Large intestine (tissue), 3 donors: ENCODE measurements around the gene SAMD4A. TPM values are rescaled to one million over a fixed set of nuclear protein-coding genes. Genes with fewer than 3 reads are reported as not detected.

Experiments
- DNase-seq, 2 donors: peaks; one replicate each; pipeline versions ENCODE4 v3.0.0 to v3.0.0-alpha.2; 2013
- H3K27ac ChIP-seq: one replicate; pipeline ENCODE4 v1.5.1; 2013; ENCODE audit warnings: low read length
- H3K27me3 ChIP-seq: 2 replicates; pipeline ENCODE4 v1.6.1; 2013; ENCODE audit warnings: low read length; ENCODE audit not compliant: control insufficient read depth, insufficient read depth
- H3K36me3 ChIP-seq: 2 replicates; pipeline ENCODE4 v1.6.1; 2013; ENCODE audit warnings: low read length; ENCODE audit not compliant: control insufficient read depth, insufficient read depth
- H3K4me1 ChIP-seq: one replicate; pipeline ENCODE4 v1.6.1; 2013; ENCODE audit warnings: low read length; ENCODE audit not compliant: control insufficient read depth, insufficient read depth
- H3K4me3 ChIP-seq: one replicate; pipeline ENCODE4 v1.5.1; 2013; ENCODE audit warnings: low read length
- H3K9me3 ChIP-seq: one replicate; pipeline ENCODE4 v1.6.1; 2013; ENCODE audit warnings: mild to moderate bottlenecking, low read depth, low read length, moderate library complexity; ENCODE audit not compliant: control insufficient read depth
- whole genome bisulfite sequencing: methylation state at CpG from one replicate; pipeline ENCODE4 v1.1.5; 2013; ENCODE audit warnings: low lambda C conversion rate; ENCODE audit not compliant: insufficient coverage; 5-methylcytosine and 5-hydroxymethylcytosine counted together
- polyA plus RNA-seq: library from polyadenylated mRNA; unstranded; fragments of 120-200 nt; gene quantifications from one replicate; pipeline ENCODE4 v1.2.1, GENCODE V29; 2013

Gene SAMD4A
- polyA plus RNA-seq, 1 donor, result 17.7 TPM

GRCh38 chr14:54642801-54643695 lies 76.1 kb downstream of the SAMD4A start:
- no peaks in the 10 kb centered on the region for H3K9me3 ChIP-seq
- H3K4me3 ChIP-seq, result no peak overlapping the region
- H3K27ac ChIP-seq, result no peak overlapping the region
- H3K4me1 ChIP-seq, result no peaks in the 10 kb centered on the region
- 80% methylated on average over 1 of the region's 9 CpGs for WGBS
- H3K36me3 ChIP-seq, result no peaks in the 10 kb centered on the region
- no peak for DNase-seq
- no peaks in the 10 kb centered on the region for H3K27me3 ChIP-seq

DNA sequence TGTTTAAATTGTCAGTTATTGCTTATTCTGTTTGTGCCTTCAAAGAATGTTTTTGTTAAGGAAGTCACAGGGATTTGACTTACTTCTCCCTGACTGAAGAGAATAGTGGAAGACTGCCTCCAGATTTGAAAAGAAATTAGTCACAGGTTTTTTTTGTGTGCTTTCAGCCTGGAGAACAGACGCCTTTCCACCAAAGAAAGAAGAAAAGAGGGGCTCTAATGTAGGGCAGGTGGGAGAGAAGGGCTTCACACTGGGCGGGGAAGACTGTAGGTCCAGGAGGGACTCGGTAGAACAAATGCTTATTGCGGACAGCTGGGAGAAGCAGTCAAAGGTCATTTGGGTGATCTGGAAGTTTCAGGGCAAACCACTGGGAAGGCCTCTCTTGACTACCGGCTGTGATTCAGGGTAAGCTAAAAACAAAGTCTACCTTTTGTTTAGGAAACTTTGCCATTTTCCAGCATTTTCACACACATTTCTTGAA lies 76.8 kb downstream of the SAMD4A start:
- Histone ChIP-seq H3K36me3 (no peaks in the 10 kb centered on the region), H3K4me1 (no peaks in the 10 kb centered on the region), H3K4me3 (no peak overlapping the region), H3K9me3 (no peaks in the 10 kb centered on the region), H3K27me3 (no peaks in the 10 kb centered on the region), H3K27ac (no peak overlapping the region)
- no CpG with 5 or more reads among the region's 5 CpGs for WGBS
- DNase-seq, result no peak

DNA sequence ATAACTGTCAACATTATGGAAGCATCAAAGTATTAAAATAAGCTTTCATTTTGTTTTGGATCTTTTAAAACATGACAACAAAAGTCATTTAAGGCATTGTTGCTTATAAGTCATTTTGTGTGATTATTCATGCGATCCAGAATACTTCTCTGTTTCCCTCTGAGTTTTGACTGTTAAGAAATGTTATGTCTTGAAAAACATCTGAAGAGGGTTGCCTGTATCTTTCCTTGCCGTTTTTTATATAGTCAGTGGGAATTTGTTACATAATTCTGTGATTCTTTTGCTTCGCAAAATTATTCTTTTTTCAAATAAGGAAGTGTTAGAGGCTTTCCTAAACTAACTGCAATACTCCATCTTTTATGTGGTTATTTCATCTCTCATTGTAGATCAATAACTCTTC lies 78.7 kb downstream of the SAMD4A start:
- WGBS, result 80% methylated on average over 2 of the region's 3 CpGs
- Histone ChIP-seq H3K36me3 (no peaks in the 10 kb centered on the region), H3K27me3 (no peaks in the 10 kb centered on the region), H3K9me3 (no peaks in the 10 kb centered on the region), H3K4me1 (no peaks in the 10 kb centered on the region), H3K4me3 (no peak overlapping the region), H3K27ac (no peak overlapping the region)
- DNase-seq, result no peak

- no peaks in the 10 kb centered on the region for H3K36me3 ChIP-seq
- H3K27ac ChIP-seq, result no peak overlapping the region
- WGBS, result 94% methylated on average over 2 of the region's 2 CpGs
- H3K27me3 ChIP-seq, result no peaks in the 10 kb centered on the region
- H3K4me3 ChIP-seq, result no peak overlapping the region
- H3K4me1 ChIP-seq, result no peaks in the 10 kb centered on the region
- DNase-seq, result no peak
- H3K9me3 ChIP-seq, result no peaks in the 10 kb centered on the region
Measured at GRCh38 chr14:54646626-54647025, 79.7 kb downstream of the SAMD4A start.

- H3K9me3 ChIP-seq, result no peaks in the 10 kb centered on the region
- no peak for DNase-seq
- 90% methylated on average over 3 of the region's 3 CpGs for WGBS
- H3K27ac ChIP-seq, result no peak overlapping the region
- H3K4me3 ChIP-seq, result no peak overlapping the region
- no peaks in the 10 kb centered on the region for H3K27me3 ChIP-seq
- H3K36me3 ChIP-seq, result no peaks in the 10 kb centered on the region
- peaks cover 4% of the 10 kb centered on the region for H3K4me1 ChIP-seq
Measured at GRCh38 chr14:54647378-54647777, 80.5 kb downstream of the SAMD4A start.

GRCh38 chr14:54649056-54649455 lies 82.1 kb downstream of the SAMD4A start:
- Histone ChIP-seq H3K4me1 (peaks cover 4% of the 10 kb centered on the region), H3K27ac (no peak overlapping the region), H3K4me3 (no peak overlapping the region), H3K36me3 (no peaks in the 10 kb centered on the region), H3K9me3 (no peaks in the 10 kb centered on the region), H3K27me3 (no peaks in the 10 kb centered on the region)
- no peak for DNase-seq
- WGBS, result no CpG with 5 or more reads among the region's 6 CpGs

GRCh38 chr14:54650331-54650958 lies 83.5 kb downstream of the SAMD4A start:
- no peaks in the 10 kb centered on the region for H3K36me3 ChIP-seq
- H3K27ac ChIP-seq, result peak overlapping the region; percentile 2
- peaks cover 4% of the 10 kb centered on the region for H3K4me1 ChIP-seq
- DNase-seq, result no peak
- H3K9me3 ChIP-seq, result no peaks in the 10 kb centered on the region
- H3K27me3 ChIP-seq, result no peaks in the 10 kb centered on the region
- H3K4me3 ChIP-seq, result no peak overlapping the region
- WGBS, result 46% methylated on average over 4 of the region's 10 CpGs

GRCh38 chr14:54650959-54651351 lies 84.0 kb downstream of the SAMD4A start:
- H3K36me3 ChIP-seq, result no peaks in the 10 kb centered on the region
- no peak overlapping the region for H3K27ac ChIP-seq
- H3K4me3 ChIP-seq, result no peak overlapping the region
- no peaks in the 10 kb centered on the region for H3K9me3 ChIP-seq
- H3K4me1 ChIP-seq, result peaks cover 4% of the 10 kb centered on the region
- no peaks in the 10 kb centered on the region for H3K27me3 ChIP-seq
- DNase-seq, result no peak
- WGBS, result no CpG with 5 or more reads among the region's 5 CpGs

DNA sequence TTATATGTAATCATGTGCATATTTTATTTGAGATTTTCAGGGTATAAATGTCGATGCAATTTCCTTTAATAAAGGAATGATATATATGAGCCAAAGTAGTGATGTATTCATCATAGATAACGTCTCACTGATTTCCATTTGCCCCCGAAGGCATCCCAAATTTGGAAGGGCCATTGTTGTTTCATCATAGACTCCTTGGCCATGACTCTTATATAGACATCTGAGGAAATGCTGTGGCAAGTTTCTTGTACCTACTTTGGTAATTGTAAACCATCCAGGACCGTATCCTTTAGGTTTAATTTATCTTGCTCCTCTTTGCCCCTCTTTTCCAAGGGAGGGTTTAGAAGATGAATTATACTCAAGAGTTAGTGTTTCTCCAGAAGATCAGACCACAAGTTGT lies 84.7 kb downstream of the SAMD4A start:
- H3K9me3 ChIP-seq, result no peaks in the 10 kb centered on the region
- 67% methylated on average over 1 of the region's 4 CpGs for WGBS
- H3K27me3 ChIP-seq, result no peaks in the 10 kb centered on the region
- no peak overlapping the region for H3K4me3 ChIP-seq
- H3K27ac ChIP-seq, result peak overlapping the region; percentile 69
- H3K4me1 ChIP-seq, result peaks cover 4% of the 10 kb centered on the region
- H3K36me3 ChIP-seq, result no peaks in the 10 kb centered on the region
- DNase-seq, result no peak

DNA sequence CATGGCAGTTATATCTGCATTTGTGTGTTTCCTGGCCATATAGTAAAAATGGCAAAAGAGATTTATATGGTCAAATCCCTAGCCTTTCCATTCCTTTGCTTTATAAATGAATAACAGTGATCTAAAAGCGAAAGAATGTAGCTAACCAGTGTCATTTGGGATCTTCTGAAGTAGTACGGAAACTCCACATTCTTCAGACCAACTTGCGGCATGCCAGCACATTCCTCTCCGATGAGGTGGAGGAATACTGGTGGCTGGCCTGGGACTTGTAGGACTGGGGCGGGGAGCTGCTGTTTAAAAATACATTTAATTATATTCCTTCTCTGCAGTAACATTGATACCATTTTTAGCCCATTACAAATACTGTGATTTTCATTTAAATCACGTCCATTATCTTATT lies 85.3 kb downstream of the SAMD4A start:
- no peaks in the 10 kb centered on the region for H3K9me3 ChIP-seq
- H3K4me3 ChIP-seq, result no peak overlapping the region
- no peaks in the 10 kb centered on the region for H3K36me3 ChIP-seq
- 69% methylated on average over 2 of the region's 6 CpGs for WGBS
- DNase-seq, result peak; percentile 78 to 80
- peaks cover 4% of the 10 kb centered on the region for H3K4me1 ChIP-seq
- H3K27me3 ChIP-seq, result no peaks in the 10 kb centered on the region
- peak overlapping the region; percentile 69 for H3K27ac ChIP-seq
